ENCODE measurements around the gene KCNJ15.

The KCNJ15 gene

GRCh38 chr21:38277501-38278131 is 20.8 kb downstream of the KCNJ15 start:
- DNase-seq (ENCODE audit: low read depth), result no peak
- TF ChIP-seq, protein P1, sequence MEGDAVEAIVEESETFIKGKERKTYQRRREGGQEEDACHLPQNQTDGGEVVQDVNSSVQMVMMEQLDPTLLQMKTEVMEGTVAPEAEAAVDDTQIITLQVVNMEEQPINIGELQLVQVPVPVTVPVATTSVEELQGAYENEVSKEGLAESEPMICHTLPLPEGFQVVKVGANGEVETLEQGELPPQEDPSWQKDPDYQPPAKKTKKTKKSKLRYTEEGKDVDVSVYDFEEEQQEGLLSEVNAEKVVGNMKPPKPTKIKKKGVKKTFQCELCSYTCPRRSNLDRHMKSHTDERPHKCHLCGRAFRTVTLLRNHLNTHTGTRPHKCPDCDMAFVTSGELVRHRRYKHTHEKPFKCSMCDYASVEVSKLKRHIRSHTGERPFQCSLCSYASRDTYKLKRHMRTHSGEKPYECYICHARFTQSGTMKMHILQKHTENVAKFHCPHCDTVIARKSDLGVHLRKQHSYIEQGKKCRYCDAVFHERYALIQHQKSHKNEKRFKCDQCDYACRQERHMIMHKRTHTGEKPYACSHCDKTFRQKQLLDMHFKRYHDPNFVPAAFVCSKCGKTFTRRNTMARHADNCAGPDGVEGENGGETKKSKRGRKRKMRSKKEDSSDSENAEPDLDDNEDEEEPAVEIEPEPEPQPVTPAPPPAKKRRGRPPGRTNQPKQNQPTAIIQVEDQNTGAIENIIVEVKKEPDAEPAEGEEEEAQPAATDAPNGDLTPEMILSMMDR (IDR thresholded peaks at IDR 0.05; ENCODE audit: low read depth, low read length, missing control alignments), result no peak

GRCh38 chr21:38280454-38280853 is 23.7 kb downstream of the KCNJ15 start:
- TF ChIP-seq, protein P1 (IDR thresholded peaks at IDR 0.05; ENCODE audit: low read depth, low read length, missing control alignments), result no peak
- no peak overlapping the region for H3K4me3 ChIP-seq (ENCODE audit: low read depth, low read length)
- DNase-seq (ENCODE audit: low read depth), result no peak

More at GRCh38 chr21:38277501-38278131, 20.8 kb downstream of the KCNJ15 start:
- H3K4me3 ChIP-seq (ENCODE audit: low read depth, low read length), result no peak overlapping the region

- no peak overlapping the region for H3K4me3 ChIP-seq (ENCODE audit: low read depth, low read length)
- TF ChIP-seq, protein P1 (IDR thresholded peaks at IDR 0.05; ENCODE audit: low read depth, low read length, missing control alignments), result no peak
- no peak for DNase-seq (ENCODE audit: low read depth)
Observed at GRCh38 chr21:38280867-38281266, 24.1 kb downstream of the KCNJ15 start.

DNA sequence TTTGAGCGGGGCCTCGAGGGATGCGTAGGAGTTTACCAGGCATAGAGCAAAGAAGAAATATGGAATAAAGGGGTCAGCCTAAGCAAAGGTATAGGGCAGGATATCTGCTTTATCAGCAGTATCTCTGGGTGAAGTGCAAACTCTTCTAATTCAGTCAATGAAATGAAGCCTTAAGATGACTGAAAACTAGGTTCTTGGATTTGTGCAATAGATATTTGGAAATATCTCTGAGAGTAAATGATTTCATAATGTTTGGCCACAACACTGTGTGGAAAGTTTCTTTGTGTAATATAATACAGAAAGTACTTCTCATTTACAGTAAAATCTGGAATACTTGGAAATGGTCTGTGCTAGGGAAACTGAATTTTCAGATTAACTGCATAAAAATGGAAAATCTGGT is 26.1 kb downstream of the KCNJ15 start:
- no peak for DNase-seq (ENCODE audit: low read depth)
- TF ChIP-seq, protein P1 (IDR thresholded peaks at IDR 0.05; ENCODE audit: low read depth, low read length, missing control alignments), result no peak
- H3K4me3 ChIP-seq (ENCODE audit: low read depth, low read length), result no peak overlapping the region

- no peak for DNase-seq (ENCODE audit: low read depth)
- H3K4me3 ChIP-seq (ENCODE audit: low read depth, low read length), result no peak overlapping the region
- TF ChIP-seq, protein P1 (IDR thresholded peaks at IDR 0.05; ENCODE audit: low read depth, low read length, missing control alignments), result no peak
Observed at GRCh38 chr21:38284216-38284615, 27.4 kb downstream of the KCNJ15 start.

DNA sequence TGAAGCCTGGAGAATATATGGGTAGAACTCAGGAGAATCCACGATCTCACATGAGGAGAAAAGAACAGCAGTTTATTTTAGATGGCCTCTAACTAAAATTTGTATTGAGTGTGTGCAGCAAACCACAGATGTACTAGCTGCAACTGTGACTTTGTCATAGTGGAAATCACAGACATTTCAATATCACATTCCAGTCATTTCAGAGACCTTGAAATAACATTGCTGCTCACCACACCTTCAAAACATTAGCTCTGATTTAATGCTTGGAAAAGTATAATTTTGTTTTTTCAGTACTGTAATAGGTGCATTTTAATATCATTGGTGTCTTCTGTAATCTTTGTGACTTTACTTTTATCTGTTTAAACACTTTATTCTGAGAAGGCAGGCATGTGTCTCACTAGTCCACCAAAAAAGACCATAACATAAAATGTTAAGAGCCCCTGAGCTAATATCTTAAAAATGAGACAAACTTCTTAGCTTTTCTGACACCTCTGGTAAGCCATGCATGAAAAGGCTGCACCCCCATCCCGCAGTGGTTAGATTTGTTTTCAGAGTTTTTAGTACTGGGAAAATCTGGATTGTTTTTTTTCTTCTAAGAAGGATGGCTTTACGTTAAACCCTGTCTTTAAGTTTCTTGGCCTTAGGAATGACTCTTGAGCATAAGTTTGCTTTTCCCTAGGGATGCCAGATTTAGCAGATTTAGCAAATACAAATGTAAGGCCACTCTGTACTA is 30.1 kb downstream of the KCNJ15 start:
- TF ChIP-seq, protein P1 (IDR thresholded peaks at IDR 0.05; ENCODE audit: low read depth, low read length, missing control alignments), result no peak
- DNase-seq (ENCODE audit: low read depth), result no peak
- H3K4me3 ChIP-seq (ENCODE audit: low read depth, low read length), result no peak overlapping the region

All from GM12864 (cell line).